Activated naive CD8-positive, alpha-beta T cell treated with anti-CD3 and anti-CD28 coated beads, Interleukin-2, amount 50 U/mL, for 24 hours (primary cell): ENCODE results near the gene ILF2.
"Not testable (repeated sequence)": the region's sequence is repeated elsewhere in the genome, so short reads cannot be mapped to it uniquely, and the experiment has no call there.

Source experiments
- ATAC-seq: fragments of 150-1000 bp; cut with Tn5 transposase; one replicate; pipeline ENCODE4 v1.10.0; 2021
- DNase-seq: peaks from one replicate; pipeline ENCODE4 v3.0.0; 2021
- H3K27ac Mint-ChIP-seq: one replicate; pipeline ENCODE4 v1.8.0; 2021; ENCODE audit warnings: mild to moderate bottlenecking, mixed read lengths
- H3K27me3 Mint-ChIP-seq: one replicate; pipeline ENCODE4 v1.8.0; 2021; ENCODE audit warnings: mixed read lengths
- H3K36me3 Mint-ChIP-seq: one replicate; pipeline ENCODE4 v1.8.0; 2021; ENCODE audit warnings: low read depth, mixed read lengths
- H3K4me1 Mint-ChIP-seq: one replicate; pipeline ENCODE4 v1.8.0; 2021; ENCODE audit warnings: mixed read lengths
- H3K4me3 Mint-ChIP-seq: one replicate; pipeline ENCODE4 v1.8.0; 2021; ENCODE audit warnings: mild to moderate bottlenecking, moderate library complexity, mixed read lengths
- H3K9me3 Mint-ChIP-seq: one replicate; pipeline ENCODE4 v1.8.0; 2021; ENCODE audit warnings: mixed read lengths

ILF2 gene

DNA sequence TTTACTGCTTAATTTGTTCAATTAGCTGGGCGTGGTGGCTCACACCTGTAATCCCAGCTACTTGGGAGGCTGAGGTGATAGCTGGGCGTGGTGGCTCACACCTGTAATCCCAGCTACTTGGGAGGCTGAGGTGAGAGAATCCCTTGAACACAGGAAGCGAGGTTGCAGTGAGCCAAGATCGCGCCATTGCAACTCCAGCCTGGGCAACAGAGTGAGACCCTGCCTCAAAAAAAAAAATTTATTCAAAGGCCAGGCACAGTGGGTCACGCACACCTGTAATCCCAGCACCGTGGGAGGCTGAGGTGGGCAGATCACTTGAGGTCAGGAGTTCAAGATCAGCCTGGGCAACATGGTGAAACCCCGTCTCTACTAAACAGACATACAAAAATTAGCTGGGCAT is 2.1 kb downstream of the ILF2 start:
- peaks cover 60% of the 10 kb centered on the region for H3K36me3 Mint-ChIP-seq
- not testable (repeated sequence) for ATAC-seq, H3K9me3 Mint-ChIP-seq, H3K27ac Mint-ChIP-seq, H3K4me3 Mint-ChIP-seq, DNase-seq, H3K27me3 Mint-ChIP-seq
- peaks cover 35% of the 10 kb centered on the region for H3K4me1 Mint-ChIP-seq

DNA sequence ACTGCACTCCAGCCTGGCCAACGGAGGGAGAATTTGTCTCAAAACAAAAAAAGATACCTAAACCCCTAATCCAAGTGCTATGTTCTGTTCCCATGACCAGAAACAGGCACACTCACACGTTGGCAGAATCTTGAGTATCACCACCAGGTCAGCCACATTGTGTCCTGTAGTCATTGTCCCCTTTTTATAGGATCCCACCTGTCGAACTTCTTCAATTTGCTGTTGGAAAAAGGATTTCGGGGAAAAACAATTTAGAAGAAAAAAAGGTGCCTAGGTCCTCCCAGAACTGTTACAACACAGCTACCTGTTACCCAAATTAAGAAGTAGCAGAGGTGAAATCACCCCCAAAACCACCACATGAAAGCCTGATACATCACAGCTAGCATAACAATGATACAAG is 3.4 kb downstream of the ILF2 start:
- H3K9me3 Mint-ChIP-seq = no peaks in the 10 kb centered on the region
- peak overlapping the region; percentile 41 for H3K4me3 Mint-ChIP-seq
- H3K4me1 Mint-ChIP-seq = peaks cover 35% of the 10 kb centered on the region
- ATAC-seq (no peak), DNase-seq (no peak)
- no peak overlapping the region for H3K27ac Mint-ChIP-seq
- no peaks in the 10 kb centered on the region for H3K27me3 Mint-ChIP-seq
- H3K36me3 Mint-ChIP-seq = peaks cover 70% of the 10 kb centered on the region

DNA sequence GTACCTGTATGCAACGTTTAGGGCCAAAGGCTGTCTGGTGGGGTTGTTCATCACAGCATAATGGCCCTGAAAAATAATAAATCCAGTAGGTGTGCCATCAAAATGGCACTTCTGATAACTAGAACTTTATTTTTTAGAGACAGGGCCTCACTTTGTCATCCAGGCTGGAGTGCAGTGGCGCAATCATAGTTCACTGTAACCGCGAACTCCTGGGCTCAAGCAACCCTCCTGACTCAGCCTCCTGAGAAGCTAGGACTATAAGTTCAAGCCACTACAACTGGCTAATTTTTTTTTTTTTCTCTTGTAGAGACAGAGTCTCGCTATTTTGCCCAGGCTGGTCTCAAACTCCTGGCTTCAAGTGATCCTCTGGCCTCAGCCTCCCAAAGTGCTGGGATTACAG is 7.6 kb downstream of the ILF2 start:
- no peak overlapping the region for H3K4me3 Mint-ChIP-seq
- H3K27ac Mint-ChIP-seq = no peak overlapping the region
- H3K36me3 Mint-ChIP-seq = peaks cover 64% of the 10 kb centered on the region
- no peak for ATAC-seq
- H3K4me1 Mint-ChIP-seq = peaks cover 26% of the 10 kb centered on the region
- no peaks in the 10 kb centered on the region for H3K27me3 Mint-ChIP-seq
- no peak for DNase-seq
- no peaks in the 10 kb centered on the region for H3K9me3 Mint-ChIP-seq

DNA sequence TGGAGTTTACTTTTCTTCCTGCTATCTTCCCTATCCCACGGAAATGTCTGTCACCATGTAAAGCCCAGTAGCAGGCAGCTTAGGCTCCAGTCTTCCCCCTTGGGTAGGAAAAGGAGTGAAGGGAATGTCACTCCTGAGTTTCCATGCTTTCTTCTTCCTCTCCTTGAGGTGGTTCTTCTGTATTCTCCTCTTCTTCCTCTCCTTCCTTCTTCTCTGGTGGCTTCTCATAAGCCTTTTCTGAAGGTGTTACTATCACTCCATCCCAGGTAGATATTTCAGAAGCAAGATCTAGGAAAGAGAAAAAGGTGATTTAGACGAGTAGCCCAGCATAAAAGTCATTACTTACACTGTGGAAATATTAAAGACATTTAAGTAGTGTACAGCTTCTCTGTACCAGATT is 8.5 kb downstream of the ILF2 start:
- H3K4me1 Mint-ChIP-seq = peaks cover 19% of the 10 kb centered on the region
- H3K36me3 Mint-ChIP-seq = peaks cover 55% of the 10 kb centered on the region

DNA sequence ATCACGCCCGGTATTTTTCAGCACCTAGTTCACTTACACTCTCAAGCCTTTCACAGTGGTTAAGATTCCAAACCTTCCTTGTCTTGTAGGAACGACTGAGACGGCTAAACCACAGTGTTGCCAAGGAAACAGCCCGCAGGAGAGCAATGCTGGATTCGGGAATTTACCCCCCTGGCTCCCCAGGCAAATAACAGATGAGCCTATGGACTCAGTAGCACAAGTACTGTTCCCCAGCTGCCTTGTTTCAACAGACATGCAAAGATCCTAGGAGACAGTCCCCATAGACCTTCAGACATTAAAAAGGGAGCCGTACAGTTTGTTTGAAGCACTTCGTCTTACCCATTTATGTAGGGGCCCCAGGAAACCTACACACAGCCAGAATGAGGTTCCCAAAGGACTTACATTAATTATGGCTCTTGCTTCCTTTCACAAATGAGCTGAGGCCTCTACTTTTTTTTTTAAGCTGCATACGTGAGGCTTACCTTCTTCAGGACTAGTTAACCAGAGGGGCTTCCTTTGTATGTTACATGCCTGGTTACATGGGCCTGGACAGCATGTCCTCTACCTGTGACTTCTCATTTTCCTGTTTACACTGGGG is 9.6 kb downstream of the ILF2 start:
- peaks cover 44% of the 10 kb centered on the region for H3K36me3 Mint-ChIP-seq
- peaks cover 19% of the 10 kb centered on the region for H3K4me1 Mint-ChIP-seq
- no peaks in the 10 kb centered on the region for H3K27me3 Mint-ChIP-seq
- no peaks in the 10 kb centered on the region for H3K9me3 Mint-ChIP-seq
- H3K4me3 Mint-ChIP-seq = no peak overlapping the region
- H3K27ac Mint-ChIP-seq = peak overlapping the region; percentile 52
- ATAC-seq (no peak), DNase-seq (no peak)

More for the DNA sequence above, 8.5 kb downstream of the ILF2 start:
- ATAC-seq (no peak), DNase-seq (no peak)
- Mint-ChIP-seq H3K27ac (peak overlapping the region; percentile 47), H3K9me3 (no peaks in the 10 kb centered on the region), H3K27me3 (no peaks in the 10 kb centered on the region), H3K4me3 (no peak overlapping the region)

DNA sequence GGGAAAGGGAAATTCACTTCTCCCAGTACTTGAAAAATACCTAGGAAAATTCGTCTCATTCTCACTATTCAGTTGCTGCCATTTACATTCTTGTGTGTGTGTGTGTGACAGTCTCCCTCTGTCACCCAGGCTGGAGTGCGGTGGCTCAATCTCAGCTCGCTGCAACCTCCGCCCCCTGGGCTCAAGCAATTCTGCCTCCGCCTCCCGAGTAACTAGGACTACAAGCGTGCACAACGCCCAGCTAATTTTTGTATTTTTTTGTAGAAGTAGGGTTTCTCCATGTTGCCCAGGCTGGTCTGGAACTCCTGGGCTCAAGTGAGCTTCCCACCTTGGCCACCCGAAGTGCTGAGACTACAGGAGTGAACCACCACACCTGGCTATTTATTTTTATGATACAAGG is 11.1 kb downstream of the ILF2 start:
- H3K27me3 Mint-ChIP-seq = no peaks in the 10 kb centered on the region
- ATAC-seq = no peak
- peaks cover 29% of the 10 kb centered on the region for H3K36me3 Mint-ChIP-seq
- peaks cover 20% of the 10 kb centered on the region for H3K4me1 Mint-ChIP-seq
- no peaks in the 10 kb centered on the region for H3K9me3 Mint-ChIP-seq
- H3K27ac Mint-ChIP-seq = peak overlapping the region; percentile 93
- no peak for DNase-seq
- peak overlapping the region; percentile 94 for H3K4me3 Mint-ChIP-seq

DNA sequence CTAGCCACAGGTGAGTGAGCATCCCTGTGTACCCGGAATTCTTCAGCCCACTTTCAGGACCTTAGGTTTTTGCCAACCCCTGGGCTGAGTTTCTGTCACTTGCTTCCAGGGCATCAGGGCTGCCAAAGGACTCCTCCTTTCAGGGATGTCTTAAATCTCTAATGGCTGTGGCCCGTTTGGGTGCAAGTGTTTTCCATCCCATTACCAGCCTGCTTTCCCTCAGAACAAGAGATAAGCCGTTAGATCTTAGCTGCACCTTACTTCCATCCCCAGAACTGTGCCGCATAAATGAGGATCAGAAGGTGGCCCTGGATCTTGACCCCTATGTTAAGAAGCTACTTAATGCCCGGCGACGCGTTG is 11.6 kb downstream of the ILF2 start:
- Mint-ChIP-seq H3K4me3 (peak overlapping the region; percentile 94), H3K36me3 (peaks cover 25% of the 10 kb centered on the region), H3K9me3 (no peaks in the 10 kb centered on the region), H3K4me1 (peaks cover 20% of the 10 kb centered on the region), H3K27ac (peak overlapping the region; percentile 93), H3K27me3 (no peaks in the 10 kb centered on the region)
- DNase-seq (no peak), ATAC-seq (no peak)

DNA sequence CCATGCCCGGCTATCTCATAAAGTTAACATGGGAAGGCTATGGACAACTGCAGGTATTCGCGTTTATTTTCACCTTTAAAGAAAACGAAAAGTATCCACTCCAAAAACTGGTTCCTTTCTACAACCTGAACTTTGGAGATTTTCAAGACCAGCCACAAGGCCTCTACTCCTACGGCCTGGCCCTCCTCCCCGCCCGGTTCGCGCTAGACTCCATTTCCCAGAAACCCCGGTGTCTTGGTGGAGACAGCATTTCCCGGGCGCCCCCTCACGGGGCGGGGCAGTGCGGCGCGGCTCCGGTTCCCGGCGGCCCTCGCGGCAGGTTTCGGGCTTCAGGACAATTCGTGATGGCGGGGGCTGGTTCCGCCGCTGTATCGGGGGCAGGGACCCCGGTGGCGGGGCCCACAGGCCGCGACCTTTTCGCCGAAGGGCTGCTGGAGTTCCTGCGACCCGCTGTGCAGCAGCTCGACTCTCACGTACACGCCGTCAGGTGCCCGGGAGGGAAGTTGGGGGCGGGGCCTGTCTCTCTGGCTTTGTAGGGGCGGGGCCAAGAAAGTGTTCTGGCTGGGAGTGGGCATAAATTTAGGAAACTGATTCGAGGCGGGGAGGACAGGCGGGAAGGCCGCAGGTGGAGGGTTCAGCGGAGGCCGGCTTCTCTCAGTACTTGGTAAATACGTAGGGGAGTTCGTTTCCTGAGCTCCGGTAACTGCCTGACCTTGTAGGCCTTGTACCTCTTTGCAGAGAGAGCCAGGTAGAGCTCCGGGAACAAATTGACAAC is 12.2 kb downstream of the ILF2 start, which contains the start of gene SNAPIN:
Gene SNAPIN, plus strand, starts transcription at position 304 of the 775 bp plus-strand sequence. Its CDS starts 41 bp downstream, at position 345.
- Mint-ChIP-seq H3K4me3 (peak within 1 kb of the TSS; percentile 94), H3K4me1 (peaks cover 20% of the 10 kb centered on the region), H3K9me3 (no peaks in the 10 kb centered on the region), H3K27ac (peak within 1 kb of the TSS; percentile 93), H3K36me3 (peaks cover 24% of the 10 kb centered on the region), H3K27me3 (no peaks in the 10 kb centered on the region)
- ATAC-seq (peak; percentile 98), DNase-seq (peak; percentile 93)

DNA sequence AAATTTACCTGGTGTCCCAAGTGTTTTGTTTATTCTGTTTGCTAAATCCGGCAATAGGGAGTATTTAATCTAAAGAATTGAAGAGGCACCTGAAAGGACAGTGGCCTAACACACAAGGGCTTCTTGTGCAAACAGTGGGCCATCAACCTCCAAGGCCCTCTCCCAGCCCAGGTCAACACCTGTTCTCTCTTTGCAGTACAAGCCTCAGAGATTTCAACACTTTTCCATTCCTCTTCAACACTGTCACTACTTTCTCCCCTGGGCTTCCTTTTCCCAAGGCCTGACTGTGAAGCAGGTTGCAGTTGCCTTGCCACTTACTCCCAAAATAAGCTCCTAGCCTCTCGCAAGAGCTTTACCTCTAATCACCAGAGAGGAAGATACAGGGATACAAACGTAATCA is 15.5 kb downstream of the ILF2 start:
- DNase-seq (no peak), ATAC-seq (no peak)
- Mint-ChIP-seq H3K4me1 (peaks cover 24% of the 10 kb centered on the region), H3K9me3 (no peaks in the 10 kb centered on the region), H3K27ac (no peak overlapping the region), H3K4me3 (no peak overlapping the region), H3K27me3 (no peaks in the 10 kb centered on the region), H3K36me3 (no peaks in the 10 kb centered on the region)

DNA sequence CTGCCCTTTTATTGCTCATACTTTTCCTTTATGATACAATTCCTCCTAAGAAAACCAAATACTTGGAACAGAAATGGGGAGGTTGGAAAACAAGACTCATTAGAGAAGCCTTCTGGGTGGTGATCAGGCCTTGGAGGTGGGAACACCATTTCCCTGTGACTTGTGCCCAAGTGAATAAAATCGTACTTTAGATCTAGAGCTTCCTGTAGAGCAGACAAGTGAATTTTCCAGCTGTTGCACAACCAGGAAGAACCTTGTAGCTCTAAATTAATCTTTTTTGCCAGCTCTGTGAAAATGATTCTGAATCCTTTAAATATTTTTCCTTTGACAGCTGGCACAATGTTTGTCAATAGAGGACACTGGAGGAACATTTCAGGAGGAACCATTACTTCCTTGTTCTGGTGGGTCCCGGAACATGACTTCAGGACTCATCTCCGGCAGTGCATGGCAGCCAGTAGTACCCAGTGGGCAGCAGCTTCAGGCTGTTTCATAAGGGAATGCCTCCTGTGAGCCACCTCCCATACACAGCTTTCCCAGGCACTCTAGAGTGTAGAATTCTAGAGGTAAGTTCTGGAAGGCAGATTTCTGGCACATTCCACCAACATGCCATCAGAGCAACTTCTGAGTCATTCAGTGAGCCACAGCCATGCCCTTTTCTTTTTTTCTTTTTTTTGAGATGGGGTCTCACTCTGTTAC is 17.8 kb downstream of the ILF2 start:
- Mint-ChIP-seq H3K4me3 (no peak overlapping the region), H3K36me3 (peaks cover under 1% of the 10 kb centered on the region), H3K27ac (no peak overlapping the region), H3K9me3 (no peaks in the 10 kb centered on the region), H3K27me3 (no peaks in the 10 kb centered on the region), H3K4me1 (peaks cover 32% of the 10 kb centered on the region)
- DNase-seq (no peak), ATAC-seq (no peak)

DNA sequence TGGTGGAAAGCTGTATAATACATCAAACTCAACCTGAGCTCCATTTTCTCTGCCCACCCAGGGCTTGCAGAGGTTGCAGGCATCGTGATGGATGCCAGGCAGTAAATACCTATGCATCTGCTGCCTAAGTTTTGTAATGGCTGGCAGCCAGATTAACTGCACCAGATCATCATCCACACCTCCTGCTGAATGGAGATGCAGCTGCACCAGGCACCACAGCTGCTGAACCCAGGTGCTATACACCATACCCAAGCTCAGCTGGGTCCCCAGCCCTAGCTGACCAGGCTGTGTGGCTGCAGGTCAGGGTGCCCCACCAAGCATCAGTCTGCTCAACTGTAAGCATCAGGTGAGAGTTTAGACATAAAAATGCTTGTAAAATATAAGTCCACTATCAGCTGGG is 19.0 kb downstream of the ILF2 start:
- DNase-seq = no peak
- no peak for ATAC-seq
- no peaks in the 10 kb centered on the region for H3K27me3 Mint-ChIP-seq
- peaks cover 33% of the 10 kb centered on the region for H3K4me1 Mint-ChIP-seq
- no peak overlapping the region for H3K4me3 Mint-ChIP-seq
- H3K36me3 Mint-ChIP-seq = peaks cover 7% of the 10 kb centered on the region
- no peak overlapping the region for H3K27ac Mint-ChIP-seq
- H3K9me3 Mint-ChIP-seq = no peaks in the 10 kb centered on the region

DNA sequence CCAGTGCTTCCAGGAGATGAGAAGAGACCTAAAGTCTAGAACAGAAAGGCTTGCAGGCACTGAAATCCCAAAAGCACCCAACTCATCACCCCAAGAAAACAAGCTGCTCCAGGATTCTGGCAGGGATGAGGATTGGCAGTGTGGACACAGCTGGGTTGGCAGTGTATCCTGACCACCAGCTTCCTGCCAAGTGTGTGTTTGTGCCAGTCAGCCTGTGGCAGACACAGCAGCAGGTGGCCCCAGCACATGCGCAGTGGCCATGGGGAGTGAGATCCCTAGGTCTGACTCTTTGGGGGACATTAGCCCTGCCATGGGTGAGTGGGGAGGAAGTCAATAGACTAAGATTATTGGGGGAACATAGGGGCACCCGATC is 20.9 kb downstream of the ILF2 start:
- ATAC-seq (peak; percentile 26), DNase-seq (no peak)
- H3K36me3 Mint-ChIP-seq = peaks cover 25% of the 10 kb centered on the region
- H3K27me3 Mint-ChIP-seq = no peaks in the 10 kb centered on the region
- H3K4me1 Mint-ChIP-seq = peaks cover 39% of the 10 kb centered on the region
- H3K9me3 Mint-ChIP-seq = no peaks in the 10 kb centered on the region
- peak overlapping the region; percentile 44 for H3K27ac Mint-ChIP-seq
- H3K4me3 Mint-ChIP-seq = no peak overlapping the region

DNA sequence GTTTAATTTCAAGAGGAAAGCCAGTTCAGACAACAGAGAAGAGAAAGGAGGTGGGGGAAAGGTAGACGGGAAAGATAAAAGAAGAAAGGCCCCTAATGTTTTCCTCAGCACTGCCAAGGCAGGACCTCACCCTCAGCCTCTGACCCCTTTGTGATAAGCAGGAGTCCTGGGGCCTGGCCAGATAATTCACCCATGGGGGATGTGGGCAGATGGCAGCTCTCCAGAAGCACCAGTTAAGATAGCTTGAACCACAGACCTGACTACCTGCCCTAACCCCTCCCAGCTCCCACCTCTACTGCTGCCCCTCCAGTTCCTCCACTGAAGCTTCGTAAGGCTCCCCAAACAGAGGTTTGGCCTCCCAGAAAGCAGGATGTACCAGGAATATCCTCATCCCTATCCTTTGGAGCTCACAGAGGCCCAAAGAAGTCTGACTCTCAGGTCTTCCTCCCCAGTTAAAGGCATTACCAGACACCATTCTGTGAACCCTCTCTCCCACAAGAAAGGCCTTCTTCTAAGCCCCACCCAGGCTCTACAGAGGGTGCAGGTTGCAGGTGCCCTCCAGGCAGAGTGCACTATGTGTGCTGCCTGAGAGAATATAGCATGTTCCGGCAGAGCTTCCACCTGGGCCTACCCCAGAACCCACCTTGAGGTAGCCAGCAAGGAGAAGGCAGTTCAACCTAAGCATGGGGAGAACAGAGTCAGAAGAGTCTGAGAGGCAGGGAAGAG is 21.5 kb downstream of the ILF2 start:
- ATAC-seq (peak; percentile 22), DNase-seq (no peak)
- peaks cover 44% of the 10 kb centered on the region for H3K4me1 Mint-ChIP-seq
- H3K36me3 Mint-ChIP-seq = peaks cover 31% of the 10 kb centered on the region
- peak overlapping the region; percentile 72 for H3K27ac Mint-ChIP-seq
- no peaks in the 10 kb centered on the region for H3K9me3 Mint-ChIP-seq
- no peak overlapping the region for H3K4me3 Mint-ChIP-seq
- H3K27me3 Mint-ChIP-seq = no peaks in the 10 kb centered on the region

DNA sequence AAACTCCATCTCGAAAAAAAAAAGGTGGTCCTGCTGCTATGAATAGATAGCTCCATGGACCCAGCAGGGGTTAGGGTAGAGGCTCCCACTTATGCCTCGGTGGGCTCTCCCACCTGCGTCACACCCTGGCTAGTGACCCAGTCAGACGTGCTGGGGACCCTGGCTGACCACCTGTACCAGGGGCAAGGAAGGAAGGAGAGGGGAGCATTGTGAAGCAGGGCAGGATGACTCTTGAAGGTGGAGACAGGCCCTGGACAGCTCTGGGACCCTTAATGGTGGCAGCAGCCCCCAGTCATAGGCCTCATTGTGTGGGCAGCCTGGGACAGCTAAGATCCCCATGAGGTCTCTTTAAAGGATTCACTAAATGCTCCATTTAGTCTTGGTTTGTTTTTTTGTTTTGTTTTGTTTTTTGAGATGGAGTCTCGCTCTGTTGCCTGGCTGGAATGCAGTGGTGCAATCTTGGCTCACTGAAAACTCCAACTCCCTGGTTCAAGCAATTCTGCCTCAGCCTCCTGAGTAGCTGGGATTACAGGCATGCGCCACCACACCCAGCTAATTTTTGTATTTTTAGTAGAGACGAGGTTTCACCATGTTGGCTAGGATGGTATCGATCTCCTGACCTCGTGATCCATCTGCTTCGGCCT is 22.7 kb downstream of the ILF2 start:
- H3K9me3 Mint-ChIP-seq = no peaks in the 10 kb centered on the region
- peaks cover 51% of the 10 kb centered on the region for H3K4me1 Mint-ChIP-seq
- ATAC-seq (no peak), DNase-seq (no peak)
- peaks cover 42% of the 10 kb centered on the region for H3K36me3 Mint-ChIP-seq
- no peak overlapping the region for H3K4me3 Mint-ChIP-seq
- no peak overlapping the region for H3K27ac Mint-ChIP-seq
- no peaks in the 10 kb centered on the region for H3K27me3 Mint-ChIP-seq
